ENCODE results near the gene PRR13. TPM values are rescaled to one million over a fixed set of nuclear protein-coding genes. Genes with fewer than 3 reads are reported as not detected.

The PRR13 gene
- total and polyA plus RNA-seq, 2 of the 8 experiments (the other 6 are each of a cell fraction or from before 2014, with no cell fraction given): 82.9 to 185 TPM

GRCh38 chr12:53472056-53472582, 30.6 kb downstream of the PRR13 start:
- 100% methylated on average over 1 of the region's 1 CpG; no CpG with 5 or more reads in 1 of the 2 experiments for WGBS, 2 experiments (ENCODE audit: extremely low coverage in 1 of 2, insufficient coverage in 1 of 2, insufficient read length in 1 of 2, insufficient replicate concordance in 2 of 2, low coverage in 1 of 2, low lambda C conversion rate in 2 of 2, missing lambda C conversion rate in 1 of 2)
- Histone ChIP-seq H3K23ac (ENCODE audit: insufficient read length) (no peak overlapping the region), H3K23me2 (ENCODE audit: low read depth, low read length) (no peaks in the 10 kb centered on the region), H2AK5ac (ENCODE audit: low read depth, low read length) (no peak overlapping the region), H4K91ac (replicated peaks; ENCODE audit: insufficient read length, low read length) (no peak overlapping the region), H3K4me3 (ENCODE audit: extremely low read depth in 1 of 4, insufficient read depth in 2 of 4, low read depth in 3 of 4, low read length in 4 of 4) (no peak overlapping the region), H3K27ac (ENCODE audit: low read depth, low read length) (no peak overlapping the region), H2BK15ac (ENCODE audit: low read length) (no peak overlapping the region), H4K5ac (ENCODE audit: insufficient read length, low read depth, low read length) (no peak overlapping the region), H2BK5ac (ENCODE audit: low read depth, low read length) (no peak overlapping the region), H3K18ac (ENCODE audit: extremely low read depth, low read length) (no peak overlapping the region), H3K4me2 (ENCODE audit: insufficient read depth in 1 of 2, low read depth in 2 of 2, low read length in 2 of 2) (no peak overlapping the region), H4K8ac (ENCODE audit: extremely low read depth, insufficient read depth, low read length) (no peak overlapping the region), H2AFZ (ENCODE audit: low read length) (no peak overlapping the region), H3K9ac (replicated peaks in 1 of 4; ENCODE audit: extremely low read depth in 1 of 4, low read depth in 3 of 4, low read length in 3 of 4) (no peak overlapping the region), H3K79me1 (ENCODE audit: low read depth, low read length) (peaks cover 3% of the 10 kb centered on the region), H3K9me3 (ENCODE audit: insufficient read depth in 2 of 2, low read depth in 1 of 2, low read length in 1 of 2) (no peaks in the 10 kb centered on the region), H3K4ac (replicated peaks; ENCODE audit: insufficient read length, low read depth, low read length) (no peak overlapping the region), H2BK12ac (ENCODE audit: low read depth, low read length) (no peak overlapping the region), H4K20me1 (replicated peaks in 1 of 2; ENCODE audit: control insufficient read depth in 1 of 2, insufficient read depth in 2 of 2, low read length in 2 of 2) (peaks cover 29 to 31% of the 10 kb centered on the region in 2 experiments), H3K4me1 (replicated peaks in 1 of 4; ENCODE audit: control insufficient read depth in 3 of 4, insufficient read depth in 4 of 4, low read length in 3 of 4) (peaks cover 0 to 6% (median 1%) of the 10 kb centered on the region in 4 experiments; a peak in 2 of 7 replicates), H3K14ac (ENCODE audit: insufficient read length) (no peak overlapping the region), H3K27me3 (replicated peaks in 1 of 4; ENCODE audit: control insufficient read depth in 3 of 4, extremely low read depth in 1 of 4, insufficient read depth in 3 of 4, low read length in 3 of 4) (no peaks in the 10 kb centered on the region), H3K56ac (replicated peaks; ENCODE audit: insufficient read length, low read depth, low read length) (no peak overlapping the region), H3K36me3 (ENCODE audit: control insufficient read depth in 2 of 4, insufficient read depth in 4 of 4, low read length in 3 of 4) (peaks cover 66 to 100% (median 92%) of the 10 kb centered on the region in 4 experiments), H2BK120ac (replicated peaks; ENCODE audit: low read depth, low read length) (no peak overlapping the region), H3K79me2 (ENCODE audit: control insufficient read depth in 1 of 2, insufficient read depth in 2 of 2, low read length in 2 of 2) (peaks cover 0 to 53% of the 10 kb centered on the region in 2 experiments; a peak in 2 of 4 replicates), H2BK20ac (ENCODE audit: low read length) (no peak overlapping the region)
- POLR2A ChIA-PET (ENCODE audit: partially characterized antibody): interaction anchor here (0.6 to 67.0 kb wide), 8 partner anchors 4 to 458 kb away, joined by 3 to 3397 read pairs (median 4); partner anchors contain the start of genes MAP3K12, NPFF, PCBP2 and PRR13
- CTCF ChIA-PET (ENCODE audit: partially characterized antibody): interaction anchor here (0.7 to 5.3 kb wide), 9 partner anchors 9 to 144 kb away, joined by 3 to 57 read pairs (median 3); no protein-coding TSS in a partner anchor
- FAIRE-seq (no peak), DNase-seq (ENCODE audit: low read depth in 1 of 2, low spot score in 2 of 2) (no peak)
- TF ChIP-seq CREB1 (IDR thresholded peaks at IDR 0.05): no peak
- TF ChIP-seq EP300 (IDR thresholded peaks at IDR 0.05; ENCODE audit: borderline replicate concordance in 1 of 2, low read depth in 2 of 2, low read length in 2 of 2): no peak
- 0 out of 3 replicates have a peak, but pooled peaks of 1 of the 2 experiments have one; percentile 2 for TF ChIP-seq POLR2A (IDR thresholded peaks at IDR 0.05; ENCODE audit: control extremely low read depth in 1 of 2, low read depth in 2 of 2, low read length in 2 of 2)
- TF ChIP-seq JUN (IDR thresholded peaks at IDR 0.05; ENCODE audit: low read depth, low read length): no peak
- no peak for TF ChIP-seq ATF2 (IDR thresholded peaks at IDR 0.05; ENCODE audit: low read length)
- no peak for TF ChIP-seq TAF7 (optimal IDR thresholded peaks at IDR 0.05; ENCODE audit: borderline replicate concordance, low read depth, low read length)
- TF ChIP-seq BACH1 (IDR thresholded peaks at IDR 0.05; ENCODE audit: low read length): no peak
- no peak for TF ChIP-seq SAP30 (IDR thresholded peaks at IDR 0.05; ENCODE audit: insufficient read depth, insufficient replicate concordance, low read length)
